ENCODE measurements around the gene METTL25B.
"Not testable (repeated sequence)": the region's sequence is repeated elsewhere in the genome, so short reads cannot be mapped to it uniquely, and the experiment has no call there.

METTL25B gene

DNA sequence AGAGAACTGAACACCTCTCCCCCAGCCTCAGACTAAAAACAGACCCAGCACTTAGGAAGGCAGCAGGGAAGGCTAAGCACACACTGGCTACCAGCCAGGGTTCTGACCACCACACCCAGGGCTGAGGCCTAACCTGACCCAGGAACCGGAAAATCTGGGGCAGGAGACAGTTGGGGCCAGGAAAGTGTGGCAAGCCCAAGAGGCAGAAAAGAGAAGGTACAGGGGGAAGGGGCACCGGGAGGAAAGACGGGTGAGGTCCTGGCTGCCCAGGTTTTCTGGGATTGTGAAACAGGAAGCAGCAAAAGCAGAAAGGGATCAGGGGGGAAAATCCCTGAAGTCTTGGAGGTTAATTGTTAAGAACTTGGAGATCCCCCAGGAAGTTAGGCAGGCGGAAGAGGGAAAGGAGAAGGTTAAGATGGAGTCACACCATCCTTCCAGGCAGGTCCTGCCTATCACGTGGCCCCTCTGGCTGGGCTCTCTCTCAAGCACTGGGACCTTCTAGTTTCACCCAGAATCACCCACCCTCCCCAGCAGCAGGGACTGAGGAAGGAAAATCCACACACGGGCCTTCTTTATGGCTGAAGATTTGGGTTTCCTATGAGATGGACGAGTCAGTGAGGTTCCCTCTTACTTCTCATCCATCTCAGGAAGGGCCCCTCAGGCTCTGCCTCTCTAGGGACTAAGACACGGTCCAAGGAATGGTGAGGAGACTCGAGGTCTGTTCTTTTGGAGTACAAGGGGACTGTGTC is 20.6 kb downstream of the METTL25B start:
- DNase-seq (ENCODE audit: low spot score): no peak

GRCh38 chr1:156749419-156750118 is 21.3 kb downstream of the METTL25B start:
- DNase-seq (ENCODE audit: low spot score): no peak

GRCh38 chr1:156750191-156750672 is 22.0 kb downstream of the METTL25B start:
- DNase-seq (ENCODE audit: low spot score): peak; percentile 51

GRCh38 chr1:156750711-156751450 is 22.6 kb downstream of the METTL25B start:
- no peak for DNase-seq (ENCODE audit: low spot score)

- no peak for DNase-seq (ENCODE audit: low spot score)
Measured at GRCh38 chr1:156751451-156751756, 23.1 kb downstream of the METTL25B start, which contains the start of gene HDGF. HDGF (minus strand) TSS chr1:156751675; CDS start chr1:156751429, 246 bp downstream.

GRCh38 chr1:156751757-156752481 is 23.6 kb downstream of the METTL25B start:
- DNase-seq (ENCODE audit: low spot score): peak; percentile 97

- no peak for DNase-seq (ENCODE audit: low spot score)
Measured at GRCh38 chr1:156752843-156753482, 24.7 kb downstream of the METTL25B start.

DNA sequence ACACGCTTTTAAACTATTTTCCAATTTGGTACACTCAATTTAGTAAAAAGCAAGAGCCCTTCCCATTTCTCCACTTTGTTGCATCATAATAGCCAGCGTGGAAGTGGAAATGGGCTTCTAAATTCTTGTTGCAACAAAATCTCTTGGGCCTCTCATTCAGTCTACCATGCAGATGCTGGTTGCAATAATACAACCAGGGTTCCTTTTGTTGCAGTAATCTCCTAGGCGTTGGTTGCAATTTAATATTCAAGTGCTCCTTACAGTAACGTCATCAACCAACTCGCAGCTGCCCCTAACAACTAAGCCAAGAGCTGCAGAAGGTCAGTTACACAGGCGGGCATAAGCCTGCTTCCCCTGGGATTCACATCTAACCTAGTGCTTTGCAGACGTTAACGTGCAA is 25.9 kb downstream of the METTL25B start:
- DNase-seq (ENCODE audit: low spot score): no peak

- DNase-seq (ENCODE audit: low spot score): no peak
Measured at GRCh38 chr1:156755527-156755950, 27.3 kb downstream of the METTL25B start.

- no peak for DNase-seq (ENCODE audit: low spot score)
Measured at GRCh38 chr1:156756355-156756754, 28.1 kb downstream of the METTL25B start.

DNA sequence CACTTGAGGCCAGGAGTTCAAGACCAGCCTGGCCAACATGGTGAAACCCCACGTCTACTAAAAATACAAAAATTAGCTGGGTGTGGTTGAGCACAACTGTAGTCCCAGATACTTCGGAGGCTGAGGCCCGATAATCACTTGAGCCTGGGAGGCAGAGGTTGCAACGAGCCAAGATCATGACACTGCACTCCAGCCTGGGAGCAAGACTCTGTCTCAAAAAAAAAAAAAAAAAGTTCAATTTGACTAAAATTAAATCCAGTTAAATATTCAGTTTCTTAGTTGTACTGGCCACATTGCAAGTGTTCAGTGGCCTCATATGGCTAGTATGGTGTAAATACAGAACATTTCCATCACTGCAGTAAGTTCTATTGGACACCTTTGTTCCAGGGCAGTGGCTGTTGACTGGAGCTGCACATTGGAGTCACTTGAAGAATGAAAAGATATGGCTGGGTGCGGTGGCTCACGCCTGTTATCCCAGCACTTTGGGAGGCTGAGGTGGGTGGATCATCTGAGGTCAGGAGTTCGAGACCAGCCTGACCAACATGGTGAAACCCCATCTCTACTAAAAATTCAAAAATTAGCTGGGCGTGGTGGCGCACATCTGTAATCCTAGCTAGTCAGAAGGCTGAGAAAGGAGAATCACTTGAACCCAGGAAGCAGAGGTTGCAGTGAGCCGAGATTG is 29.4 kb downstream of the METTL25B start:
- not testable (repeated sequence) for DNase-seq (ENCODE audit: low spot score)

- DNase-seq (ENCODE audit: low spot score): no peak
Measured at GRCh38 chr1:156760092-156760795, 32.0 kb downstream of the METTL25B start.

DNA sequence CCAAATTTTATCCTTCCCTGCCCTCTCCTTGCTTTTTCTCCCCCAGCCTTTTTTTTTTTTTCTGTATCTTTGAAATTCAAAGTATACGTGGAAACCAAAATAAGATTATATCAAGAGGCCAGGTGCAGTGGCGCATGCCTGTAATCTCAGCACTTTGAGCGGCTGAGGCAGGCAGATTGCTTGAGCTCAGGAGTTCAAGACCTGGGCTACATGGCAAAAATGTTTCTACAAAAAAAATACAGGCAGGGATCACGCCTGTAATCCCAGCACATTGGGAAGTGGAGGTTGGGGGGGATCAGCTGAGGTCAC is 32.5 kb downstream of the METTL25B start:
- DNase-seq (ENCODE audit: low spot score): no peak

DNA sequence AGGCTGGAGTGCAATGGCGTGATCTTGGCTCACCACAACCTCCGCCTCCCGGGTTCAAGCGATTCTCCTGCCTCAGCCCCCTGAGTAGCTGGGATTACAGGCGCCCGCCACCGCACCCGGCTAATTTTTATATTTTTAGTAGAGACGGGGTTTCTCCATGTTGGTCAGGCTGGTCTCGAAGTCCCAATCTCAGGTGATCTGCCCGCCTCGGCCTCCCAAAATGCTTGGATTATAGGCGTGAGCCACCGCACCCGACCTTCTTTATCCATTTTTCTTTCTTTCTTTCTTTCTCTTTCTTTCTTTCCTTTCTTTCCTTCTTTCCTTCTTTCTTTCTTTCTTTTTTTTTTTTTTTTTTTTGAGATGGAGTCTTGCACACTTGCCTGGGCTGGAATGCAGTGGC is 36.9 kb downstream of the METTL25B start:
- DNase-seq (ENCODE audit: low spot score): not testable (repeated sequence)

DNA sequence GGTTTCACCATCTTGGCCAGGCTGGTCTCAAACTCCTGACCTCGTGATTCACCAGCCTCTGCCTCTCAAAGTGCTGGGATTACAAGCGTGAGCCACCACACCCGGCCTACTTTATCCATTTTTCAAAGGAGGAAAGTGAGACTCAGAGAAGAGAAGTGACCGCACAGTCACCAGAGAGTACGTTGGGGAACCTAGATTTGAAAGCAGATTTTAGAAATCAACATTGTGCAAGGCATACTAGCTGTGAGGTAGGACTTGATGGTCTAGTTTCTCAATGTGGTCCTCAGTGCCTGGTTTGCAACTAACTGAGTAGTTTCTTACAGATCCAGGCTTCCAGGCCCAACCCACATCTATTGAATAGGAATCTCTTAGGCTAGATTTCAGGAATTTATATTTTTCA is 37.4 kb downstream of the METTL25B start:
- DNase-seq (ENCODE audit: low spot score): no peak

- DNase-seq (ENCODE audit: low spot score): no peak
Measured at GRCh38 chr1:156766298-156767100, 38.2 kb downstream of the METTL25B start.

DNA sequence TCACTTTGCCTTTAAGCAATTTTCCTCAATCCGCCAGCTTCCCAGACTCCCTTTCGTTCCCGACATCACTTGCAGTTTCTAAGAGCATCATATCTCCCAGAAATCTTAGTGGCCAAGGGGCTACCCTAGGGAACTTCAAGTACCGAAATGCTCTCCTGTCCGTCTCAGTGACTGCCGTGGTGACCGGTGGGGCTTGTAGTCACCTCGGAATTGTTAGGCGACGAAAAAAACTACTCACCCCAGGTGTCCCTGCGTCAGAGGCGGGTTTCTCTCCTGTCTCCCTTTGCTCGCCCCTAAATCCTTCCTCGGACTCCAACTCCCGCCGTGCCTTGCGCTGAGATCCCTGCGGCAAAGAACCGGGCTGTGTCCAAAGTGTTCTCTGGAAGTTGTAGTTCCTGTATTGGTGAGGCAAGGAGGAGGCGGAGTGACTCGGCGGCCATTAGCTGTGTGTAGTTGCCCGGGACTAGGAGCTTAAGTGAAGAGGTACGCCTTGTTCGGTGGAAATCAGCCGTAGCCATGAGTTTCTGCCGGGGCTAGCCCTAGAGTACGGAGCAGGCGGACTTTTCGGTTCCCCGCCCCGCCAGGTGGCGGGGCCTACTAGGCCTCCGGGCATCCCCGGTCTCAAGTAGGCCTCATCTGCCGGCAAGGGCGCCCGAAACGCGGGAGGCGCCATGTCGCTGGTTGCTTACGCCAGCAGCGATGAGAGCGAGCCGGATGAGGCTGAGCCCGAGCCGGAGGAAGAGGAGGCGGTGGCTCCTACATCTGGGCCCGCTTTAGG is 39.0 kb downstream of the METTL25B start, which contains the start of gene PRCC:
Gene PRCC (plus strand): TSS at position 435 of the 778 bp plus-strand sequence. CDS start 237 bp downstream, at position 672.
- peak; percentile 99 for DNase-seq (ENCODE audit: low spot score)

DNA sequence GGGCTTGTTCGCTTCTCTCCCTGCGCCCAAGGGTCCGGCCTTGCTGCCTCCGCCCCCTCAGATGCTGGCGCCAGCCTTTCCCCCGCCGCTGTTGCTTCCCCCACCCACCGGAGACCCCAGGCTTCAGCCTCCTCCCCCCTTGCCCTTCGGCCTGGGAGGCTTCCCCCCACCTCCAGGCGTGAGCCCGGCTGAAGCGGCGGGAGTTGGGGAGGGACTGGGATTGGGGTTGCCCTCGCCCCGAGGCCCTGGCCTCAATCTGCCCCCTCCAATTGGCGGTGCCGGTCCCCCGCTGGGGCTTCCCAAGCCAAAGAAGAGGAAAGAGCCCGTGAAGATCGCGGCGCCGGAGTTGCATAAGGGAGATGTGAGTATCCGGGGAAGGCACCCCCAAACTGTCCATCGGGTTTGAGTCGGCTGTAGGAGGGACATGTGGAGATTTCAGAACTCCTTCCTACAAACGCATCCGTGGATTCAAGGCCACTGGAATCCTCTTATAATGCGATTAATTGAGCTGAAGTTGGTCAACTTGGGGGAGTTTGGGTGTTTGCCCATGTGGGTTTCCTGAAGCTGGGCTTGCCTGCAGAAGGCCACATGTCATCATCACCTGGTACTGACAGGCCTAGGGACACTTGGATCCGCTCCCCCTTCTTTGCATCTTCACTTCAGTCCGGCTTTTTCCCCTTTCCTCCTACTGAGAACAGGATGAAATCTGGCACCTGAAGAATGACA is 39.8 kb downstream of the METTL25B start:
- DNase-seq (ENCODE audit: low spot score): no peak

All from CD4-positive, alpha-beta T cell treated with Interleukin-15 for 4 hours (primary cell).